SHP77 (cell line): ENCODE data around the gene USP10.

ENCODE experiments used
- DNase-seq, 2 experiments: peaks; one replicate each; lab custom pipeline; 2025; lab: John Stamatoyannopoulos, UW

The USP10 gene, protein sequence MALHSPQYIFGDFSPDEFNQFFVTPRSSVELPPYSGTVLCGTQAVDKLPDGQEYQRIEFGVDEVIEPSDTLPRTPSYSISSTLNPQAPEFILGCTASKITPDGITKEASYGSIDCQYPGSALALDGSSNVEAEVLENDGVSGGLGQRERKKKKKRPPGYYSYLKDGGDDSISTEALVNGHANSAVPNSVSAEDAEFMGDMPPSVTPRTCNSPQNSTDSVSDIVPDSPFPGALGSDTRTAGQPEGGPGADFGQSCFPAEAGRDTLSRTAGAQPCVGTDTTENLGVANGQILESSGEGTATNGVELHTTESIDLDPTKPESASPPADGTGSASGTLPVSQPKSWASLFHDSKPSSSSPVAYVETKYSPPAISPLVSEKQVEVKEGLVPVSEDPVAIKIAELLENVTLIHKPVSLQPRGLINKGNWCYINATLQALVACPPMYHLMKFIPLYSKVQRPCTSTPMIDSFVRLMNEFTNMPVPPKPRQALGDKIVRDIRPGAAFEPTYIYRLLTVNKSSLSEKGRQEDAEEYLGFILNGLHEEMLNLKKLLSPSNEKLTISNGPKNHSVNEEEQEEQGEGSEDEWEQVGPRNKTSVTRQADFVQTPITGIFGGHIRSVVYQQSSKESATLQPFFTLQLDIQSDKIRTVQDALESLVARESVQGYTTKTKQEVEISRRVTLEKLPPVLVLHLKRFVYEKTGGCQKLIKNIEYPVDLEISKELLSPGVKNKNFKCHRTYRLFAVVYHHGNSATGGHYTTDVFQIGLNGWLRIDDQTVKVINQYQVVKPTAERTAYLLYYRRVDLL

DNA sequence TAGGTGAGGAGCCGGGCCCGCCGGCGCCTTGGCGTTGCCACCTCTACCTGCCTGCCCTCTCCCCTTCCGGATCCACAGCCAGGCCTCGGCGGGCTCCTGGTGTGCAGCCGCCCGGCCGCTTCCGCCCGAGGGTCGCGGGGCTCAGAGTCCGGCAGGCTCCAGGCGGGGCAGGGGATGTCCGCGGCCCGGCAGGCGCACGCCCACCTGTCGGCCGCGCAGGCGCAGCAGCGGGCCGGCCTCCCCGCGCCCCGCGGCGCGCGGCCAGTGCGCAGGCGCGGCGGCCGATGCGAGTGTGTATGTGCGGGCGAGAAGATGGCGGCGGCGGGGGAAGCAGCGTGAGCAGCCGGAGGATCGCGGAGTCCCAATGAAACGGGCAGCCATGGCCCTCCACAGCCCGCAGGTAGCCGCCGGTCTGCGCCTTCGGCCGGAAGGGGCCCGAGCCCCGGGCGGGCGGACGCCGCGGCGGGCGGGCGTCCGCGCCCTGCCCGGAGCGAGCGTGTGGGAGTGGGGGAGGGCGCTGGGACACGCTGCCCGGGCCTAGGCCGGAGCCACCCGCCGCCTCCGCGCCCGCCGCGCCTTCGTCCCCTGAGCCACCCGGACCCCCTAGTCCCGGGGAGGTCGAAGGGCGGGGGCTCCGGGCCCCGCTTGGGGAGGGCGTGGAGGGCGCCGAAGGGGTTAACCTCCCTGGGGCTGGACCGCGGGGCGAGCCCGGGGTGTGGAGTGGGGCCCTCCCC, at the start of gene USP10:
USP10 (plus strand) TSS at position 289 of the 734 bp plus-strand sequence; CDS start at position 380, 91 bp downstream.
- DNase-seq: peak; percentile 82 to 89

DNA sequence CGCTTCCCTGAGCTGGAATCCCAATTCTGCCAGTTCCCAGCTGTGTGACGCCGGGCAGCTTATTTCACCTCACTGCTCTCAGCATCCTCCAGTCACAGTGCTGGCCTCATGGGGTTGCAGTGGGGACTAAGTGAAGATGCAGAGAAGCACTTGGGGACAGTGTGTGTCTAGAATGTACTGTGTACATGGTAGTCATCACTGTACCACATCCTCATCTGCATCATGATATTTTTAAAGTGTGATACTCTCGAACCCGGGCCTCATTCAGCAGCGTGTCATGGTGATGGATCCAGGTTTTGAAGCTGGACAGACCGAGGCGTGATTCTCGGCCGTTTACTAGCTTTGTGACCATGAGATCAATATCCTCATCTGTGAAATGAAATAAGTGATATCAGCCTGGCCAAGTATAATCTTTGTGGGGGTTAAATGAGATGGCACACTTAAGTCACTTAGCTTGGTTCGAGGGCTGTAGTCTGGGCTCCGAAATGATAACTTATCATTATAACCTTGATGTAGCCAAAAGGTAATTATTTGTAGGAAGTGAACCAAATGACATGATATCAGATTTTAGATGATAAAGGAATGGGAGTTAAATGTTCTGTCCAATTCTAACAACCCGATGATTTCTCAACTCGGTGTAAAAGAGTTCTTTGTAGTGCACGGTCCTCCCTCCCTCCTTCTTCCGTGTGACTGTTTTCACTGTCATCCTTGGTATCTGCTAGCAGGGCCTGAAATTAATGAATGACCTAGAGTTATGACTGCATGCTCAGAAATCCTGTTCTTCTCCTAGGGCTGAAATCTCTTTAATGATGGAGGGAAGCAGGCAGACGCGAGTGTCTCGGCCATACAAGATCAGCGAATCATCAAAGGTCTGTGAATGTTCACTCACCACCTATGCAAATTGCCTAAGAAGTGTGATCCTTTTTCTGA, 49.5 kb upstream of the USP10 start:
- DNase-seq: no peak

GRCh38 chr16:84652566-84652965, 47.2 kb upstream of the USP10 start:
- no peak for DNase-seq

DNA sequence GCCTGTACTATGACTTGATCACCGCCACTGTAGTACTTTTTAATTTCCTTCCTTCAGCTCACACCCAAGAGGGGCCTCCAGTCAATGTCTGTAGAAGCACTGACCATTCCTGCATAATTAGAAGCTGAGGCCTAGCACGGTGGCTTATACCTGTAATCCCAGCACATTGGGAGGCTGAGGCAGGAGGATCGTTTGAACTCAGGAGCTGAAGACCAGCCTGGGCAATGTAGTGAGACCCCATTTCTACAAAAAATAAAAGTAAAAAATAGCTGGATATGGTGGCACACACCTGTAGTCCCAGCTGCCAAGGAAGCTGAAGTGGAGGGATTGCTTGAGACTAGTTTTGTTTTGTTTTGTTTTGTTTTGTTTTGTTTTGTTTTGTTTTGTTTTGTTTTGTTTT, 45.6 kb upstream of the USP10 start:
- DNase-seq: no peak

DNA sequence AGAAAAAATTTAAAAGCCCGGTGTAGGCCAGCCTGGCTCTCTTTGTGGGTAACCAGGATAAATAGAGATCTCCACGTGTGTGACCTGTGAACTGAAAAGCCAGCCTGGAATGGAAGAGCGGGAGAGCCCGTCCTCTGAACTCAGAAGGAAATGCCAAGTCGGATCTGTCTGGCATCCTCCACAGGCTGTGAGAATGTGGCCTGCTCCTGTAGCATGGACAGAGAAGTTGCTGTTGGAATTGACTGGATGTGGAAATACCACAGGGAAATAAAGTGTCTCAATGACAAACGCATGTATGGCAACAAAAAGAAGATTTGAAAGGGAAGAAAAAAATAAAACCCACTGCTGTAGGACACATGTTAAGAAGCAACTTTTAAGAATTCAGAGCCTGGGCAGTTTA, 44.8 kb upstream of the USP10 start:
- DNase-seq: no peak

DNA sequence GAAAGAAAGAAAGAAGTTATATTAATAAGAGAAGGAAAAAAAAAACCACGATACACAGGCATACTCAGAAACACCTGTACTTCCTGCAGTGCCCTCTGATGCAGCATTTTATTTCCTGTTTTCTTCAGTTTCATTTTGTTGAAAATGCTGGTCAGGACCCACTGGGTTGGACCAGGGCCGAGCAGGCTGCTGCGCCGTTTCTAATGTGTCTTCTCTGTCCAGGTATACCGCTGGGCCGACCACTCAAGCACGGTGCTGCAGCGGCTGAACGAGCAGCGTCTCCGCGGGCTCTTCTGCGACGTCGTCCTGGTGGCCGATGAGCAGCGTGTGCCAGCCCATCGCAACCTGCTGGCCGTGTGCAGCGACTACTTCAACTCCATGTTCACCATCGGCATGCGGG, 43.2 kb upstream of the USP10 start:
- DNase-seq: no peak

DNA sequence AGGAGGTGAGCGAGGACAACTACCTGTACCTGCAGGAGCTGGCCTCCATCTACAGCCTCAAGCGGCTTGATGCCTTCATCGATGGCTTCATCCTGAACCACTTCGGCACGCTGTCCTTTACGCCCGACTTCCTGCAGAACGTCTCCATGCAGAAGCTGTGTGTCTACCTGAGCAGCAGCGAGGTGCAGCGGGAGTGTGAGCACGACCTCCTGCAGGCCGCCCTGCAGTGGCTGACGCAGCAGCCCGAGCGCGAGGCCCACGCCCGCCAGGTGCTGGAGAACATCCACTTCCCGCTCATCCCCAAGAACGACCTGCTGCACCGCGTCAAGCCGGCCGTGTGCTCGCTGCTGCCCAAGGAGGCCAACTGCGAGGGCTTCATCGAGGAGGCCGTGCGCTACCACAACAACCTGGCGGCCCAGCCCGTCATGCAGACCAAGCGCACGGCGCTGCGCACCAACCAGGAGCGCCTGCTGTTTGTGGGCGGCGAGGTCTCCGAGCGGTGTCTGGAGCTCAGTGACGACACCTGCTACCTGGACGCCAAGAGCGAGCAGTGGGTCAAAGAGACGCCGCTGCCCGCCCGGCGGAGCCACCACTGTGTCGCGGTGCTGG, 42.5 kb upstream of the USP10 start:
- no peak for DNase-seq

- DNase-seq: no peak
Measured at GRCh38 chr16:84658690-84659089, 41.1 kb upstream of the USP10 start.

DNA sequence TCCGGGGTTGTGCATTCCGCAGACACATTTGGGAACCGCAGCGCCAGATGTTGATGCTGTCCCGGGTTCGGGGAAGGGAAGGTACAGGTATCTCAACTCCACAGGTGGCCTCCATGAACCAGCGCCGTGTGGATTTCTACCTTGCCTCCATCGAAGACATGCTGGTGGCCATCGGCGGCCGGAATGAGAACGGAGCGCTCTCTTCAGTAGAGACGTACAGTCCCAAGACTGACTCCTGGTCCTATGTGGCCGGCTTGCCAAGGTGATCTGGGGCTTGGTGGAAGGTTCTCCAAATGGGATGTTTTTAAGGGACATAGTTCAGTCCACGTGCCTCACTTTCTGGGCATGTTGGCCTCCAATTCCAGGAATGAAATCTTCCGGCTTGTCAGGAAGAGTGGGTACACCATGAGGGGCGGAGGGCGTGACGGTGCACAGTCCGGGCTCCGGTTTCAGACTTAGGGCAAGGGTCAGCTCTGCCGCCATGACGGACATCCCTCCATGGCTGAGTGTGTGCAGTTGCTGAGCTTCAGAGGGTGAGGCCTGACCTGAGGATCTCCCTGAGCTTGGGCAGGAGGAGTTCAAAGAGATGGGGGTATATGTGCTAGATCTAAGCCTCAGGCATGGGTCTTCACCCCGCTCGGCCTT, 40.0 kb upstream of the USP10 start:
- DNase-seq: no peak

- DNase-seq: no peak
Measured at GRCh38 chr16:84660973-84661372, 38.8 kb upstream of the USP10 start.

- DNase-seq: no peak
Measured at GRCh38 chr16:84661418-84662060, 38.3 kb upstream of the USP10 start.

DNA sequence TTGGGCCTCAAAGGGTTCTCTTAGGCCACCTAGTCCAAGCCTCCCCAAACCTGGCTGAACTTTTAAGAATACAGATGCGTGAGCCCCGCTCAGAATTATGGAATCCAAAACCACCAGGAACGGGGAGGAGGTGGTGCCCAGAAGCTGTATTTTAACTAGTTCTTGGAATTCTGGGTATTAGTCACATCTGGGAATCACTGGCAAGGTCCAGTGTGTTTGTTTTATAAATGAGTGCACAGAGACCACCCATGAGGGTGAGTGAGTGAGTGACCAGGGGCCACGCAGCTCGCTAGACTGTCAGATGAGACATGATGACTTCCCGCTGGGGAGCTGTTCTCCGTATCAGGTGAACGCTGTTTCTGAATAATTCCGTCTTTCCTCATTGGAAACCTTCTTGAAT, 37.3 kb upstream of the USP10 start:
- no peak for DNase-seq

GRCh38 chr16:84663433-84664101, 36.2 kb upstream of the USP10 start:
- no peak for DNase-seq

DNA sequence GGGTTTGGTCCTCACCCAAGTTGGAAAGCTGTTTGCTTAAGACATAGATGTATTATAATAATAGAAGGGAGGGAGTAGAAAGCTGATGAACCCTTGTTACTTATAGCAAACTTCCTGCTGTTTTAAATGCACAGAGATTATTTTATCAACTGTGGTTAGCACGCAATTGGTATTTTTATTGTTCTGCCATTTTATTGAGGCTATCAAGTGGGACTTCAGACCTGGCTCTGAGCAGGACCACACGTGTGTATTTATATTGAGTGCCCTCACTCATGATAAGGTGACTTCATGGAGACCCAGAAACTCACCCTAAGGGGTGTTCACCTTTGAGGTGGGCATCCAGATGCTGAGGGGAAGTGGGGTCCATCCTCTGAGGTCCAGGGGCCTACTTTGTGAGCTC, 34.4 kb upstream of the USP10 start:
- DNase-seq: no peak

DNA sequence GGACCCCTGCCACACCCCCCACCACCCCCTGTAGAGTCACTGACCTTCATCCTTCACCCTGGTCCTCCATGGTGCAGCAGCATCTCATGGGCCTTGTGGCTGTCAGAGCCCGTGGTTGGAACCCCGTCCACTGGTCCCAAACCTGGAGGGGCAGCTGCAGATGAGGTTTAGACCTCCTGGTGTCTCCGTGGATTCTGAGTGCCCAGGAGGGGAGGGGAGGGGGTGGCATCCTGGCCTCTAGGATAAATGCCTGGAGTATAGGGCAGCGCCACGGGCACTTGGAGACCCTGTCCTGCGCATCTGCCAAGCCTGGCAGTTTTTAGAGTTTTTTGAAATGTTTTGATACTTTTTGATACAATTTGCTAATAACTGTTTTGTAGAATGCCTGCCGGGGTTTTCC, 34.0 kb upstream of the USP10 start:
- DNase-seq: no peak

DNA sequence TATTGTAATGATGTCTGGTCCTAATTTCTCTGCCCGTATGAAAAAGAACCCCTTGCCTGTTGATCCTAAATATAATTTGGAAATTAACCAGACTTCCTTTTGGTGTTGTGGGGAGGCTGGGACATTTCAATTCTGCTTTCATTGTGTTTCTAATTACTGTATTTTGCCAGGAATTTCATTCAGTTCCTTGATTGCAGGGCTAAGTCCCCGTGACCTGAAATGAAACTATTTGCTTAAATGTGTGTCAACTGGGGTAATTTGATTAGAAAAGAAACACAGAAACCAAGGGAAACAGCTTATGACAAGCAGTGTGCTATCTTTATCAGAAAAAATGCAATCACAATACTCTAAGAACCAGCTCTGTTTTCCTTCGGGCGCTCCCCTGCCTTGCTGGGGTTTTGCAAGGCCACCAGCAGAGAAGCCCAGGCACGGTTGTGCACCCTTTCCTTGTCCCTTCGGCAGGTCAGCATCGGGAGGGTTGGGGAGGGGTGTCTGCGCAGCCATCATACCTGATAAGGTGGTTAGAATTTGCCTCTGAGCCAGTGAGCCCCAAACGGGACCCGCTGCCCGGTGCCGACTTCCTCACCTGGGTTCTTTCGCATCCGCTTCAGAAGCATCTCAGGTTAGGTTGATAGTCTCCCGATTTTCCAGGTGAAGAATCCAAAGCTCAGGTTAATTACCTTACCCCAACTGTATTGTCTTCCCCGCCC, 32.0 kb upstream of the USP10 start:
- DNase-seq: no peak

DNA sequence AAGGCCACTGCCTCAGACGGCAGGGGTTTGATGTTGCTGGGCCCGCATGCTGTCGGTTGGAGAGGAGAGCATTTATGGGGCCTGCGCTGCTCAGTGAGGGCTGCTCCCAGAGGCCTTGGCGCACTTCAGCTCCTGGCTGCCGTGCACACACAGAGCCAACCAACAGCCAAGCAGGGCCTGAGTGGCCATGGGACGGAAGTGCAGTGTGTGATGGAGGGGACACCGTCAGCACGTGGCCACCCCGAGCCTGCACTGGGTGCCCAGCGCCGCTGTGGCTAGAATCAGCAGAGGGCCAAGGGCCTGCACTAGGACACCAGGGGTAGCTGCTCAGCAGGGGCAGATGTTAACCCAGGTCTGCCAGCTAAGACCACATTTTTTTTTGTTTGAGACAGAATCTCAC, 29.7 kb upstream of the USP10 start:
- peak in 1 of 2 experiments; percentile 7 for DNase-seq

DNA sequence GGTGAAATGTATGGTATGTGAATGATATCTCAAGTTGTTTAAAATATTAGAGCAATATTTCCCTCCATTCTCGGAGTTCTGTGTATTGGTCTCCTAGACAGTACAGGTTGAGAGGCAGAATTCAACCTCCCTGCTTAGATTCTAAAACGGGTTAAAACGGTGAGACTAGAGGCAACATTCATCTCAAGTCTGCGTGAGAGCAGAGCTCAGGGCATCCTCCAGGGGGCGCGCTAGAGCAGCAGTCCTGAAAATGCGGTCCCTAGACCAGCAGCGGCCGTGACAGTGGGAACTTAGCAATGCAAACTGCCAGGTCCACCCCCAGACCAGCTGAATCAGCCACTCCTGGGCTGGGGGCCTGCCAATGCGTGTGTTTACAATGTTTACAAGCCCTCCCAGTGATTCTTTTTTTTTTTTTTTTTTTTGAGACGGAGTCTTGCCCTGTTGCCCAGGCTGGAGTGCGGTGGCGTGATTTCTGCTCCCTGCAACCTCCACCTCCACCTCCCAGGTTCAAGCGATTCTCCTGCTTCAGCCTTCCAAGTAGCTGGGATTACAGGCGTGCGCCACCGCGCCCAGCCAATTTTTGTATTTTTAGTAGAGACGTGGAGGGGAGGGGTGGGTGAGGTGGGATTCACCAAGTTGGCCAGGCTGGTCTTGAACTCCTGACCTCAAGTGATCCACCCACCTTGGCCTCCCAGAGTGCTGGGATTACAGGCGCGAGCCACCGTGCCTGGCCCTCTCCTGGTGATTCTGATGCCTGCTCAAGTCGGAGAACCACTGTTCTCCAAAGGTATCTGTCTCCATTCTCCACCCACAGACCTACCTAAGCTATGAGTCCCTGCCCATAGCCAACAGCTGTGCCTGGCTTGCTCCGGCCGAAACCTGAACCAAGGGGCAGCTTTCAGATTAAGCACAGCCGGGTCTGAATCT, 27.3 kb upstream of the USP10 start:
- DNase-seq: peak; percentile 59 to 66
